Activated CD4-positive, alpha-beta T cell treated with anti-CD3 and anti-CD28 coated beads for 4 hours (primary cell): Measurements from ENCODE around the gene LY6G6C.
A peak's percentile ranks its signal among the peaks of the same experiment; 100 is the strongest.

Experiments
- DNase-seq, 2 donors: peaks; one replicate each; pipeline ENCODE4 v3.0.0-alpha.2; 2020

The LY6G6C gene

GRCh38 chr6:31721351-31722020 lies at the start of gene LY6G6C:
Gene LY6G6C (minus strand): TSS chr6:31721746. CDS start chr6:31721679, 67 bp downstream.
- no peak for DNase-seq

- DNase-seq: no peak
These were observed 49.3 kb upstream of the LY6G6C start for GRCh38 chr6:31770860-31771259.

- peak; percentile 72 to 79 for DNase-seq
These were observed 48.3 kb upstream of the LY6G6C start for GRCh38 chr6:31769684-31770371.

- no peak for DNase-seq
These were observed 47.1 kb upstream of the LY6G6C start for GRCh38 chr6:31768363-31769257.

- no peak for DNase-seq
These were observed 45.6 kb upstream of the LY6G6C start for GRCh38 chr6:31767096-31767645.

GRCh38 chr6:31765910-31766794 lies 44.6 kb upstream of the LY6G6C start:
- no peak for DNase-seq

GRCh38 chr6:31765559-31765909 lies 44.0 kb upstream of the LY6G6C start:
- no peak for DNase-seq

- no peak for DNase-seq
These were observed 42.7 kb upstream of the LY6G6C start for GRCh38 chr6:31764198-31764597.

GRCh38 chr6:31763619-31763940 lies 42.0 kb upstream of the LY6G6C start:
- DNase-seq: no peak

- DNase-seq: no peak
These were observed 41.5 kb upstream of the LY6G6C start for GRCh38 chr6:31762878-31763618.

- DNase-seq: no peak
These were observed 40.8 kb upstream of the LY6G6C start, which contains the start of gene SAPCD1 for GRCh38 chr6:31762356-31762755. Gene SAPCD1 (plus strand): TSS chr6:31762656. CDS start chr6:31763055, 399 bp downstream.

GRCh38 chr6:31761343-31761742 lies 39.8 kb upstream of the LY6G6C start:
- no peak for DNase-seq

GRCh38 chr6:31760790-31761189 lies 39.2 kb upstream of the LY6G6C start:
- DNase-seq: no peak

- no peak for DNase-seq
These were observed 36.7 kb upstream of the LY6G6C start for GRCh38 chr6:31758281-31758680.

GRCh38 chr6:31752739-31753319 lies 31.3 kb upstream of the LY6G6C start:
- no peak for DNase-seq

GRCh38 chr6:31750411-31751022 lies 29.0 kb upstream of the LY6G6C start:
- DNase-seq: no peak

GRCh38 chr6:31749301-31750036 lies 27.9 kb upstream of the LY6G6C start:
- no peak for DNase-seq

GRCh38 chr6:31744422-31744821 lies 22.9 kb upstream of the LY6G6C start:
- no peak for DNase-seq

- DNase-seq: no peak
These were observed 21.3 kb upstream of the LY6G6C start for GRCh38 chr6:31742894-31743293.

- DNase-seq: no peak
These were observed 20.3 kb upstream of the LY6G6C start for GRCh38 chr6:31741815-31742214.
